GM18526 (cell line): ENCODE measurements around the gene STOX2.

Experiments used
- POLR2A ChIP-seq: IDR thresholded peaks from 3 replicates; pipeline ENCODE4 v1.6.1; 2011; ENCODE audit not compliant: insufficient read length; ENCODE audit errors: extremely low read depth

Gene STOX2, protein sequence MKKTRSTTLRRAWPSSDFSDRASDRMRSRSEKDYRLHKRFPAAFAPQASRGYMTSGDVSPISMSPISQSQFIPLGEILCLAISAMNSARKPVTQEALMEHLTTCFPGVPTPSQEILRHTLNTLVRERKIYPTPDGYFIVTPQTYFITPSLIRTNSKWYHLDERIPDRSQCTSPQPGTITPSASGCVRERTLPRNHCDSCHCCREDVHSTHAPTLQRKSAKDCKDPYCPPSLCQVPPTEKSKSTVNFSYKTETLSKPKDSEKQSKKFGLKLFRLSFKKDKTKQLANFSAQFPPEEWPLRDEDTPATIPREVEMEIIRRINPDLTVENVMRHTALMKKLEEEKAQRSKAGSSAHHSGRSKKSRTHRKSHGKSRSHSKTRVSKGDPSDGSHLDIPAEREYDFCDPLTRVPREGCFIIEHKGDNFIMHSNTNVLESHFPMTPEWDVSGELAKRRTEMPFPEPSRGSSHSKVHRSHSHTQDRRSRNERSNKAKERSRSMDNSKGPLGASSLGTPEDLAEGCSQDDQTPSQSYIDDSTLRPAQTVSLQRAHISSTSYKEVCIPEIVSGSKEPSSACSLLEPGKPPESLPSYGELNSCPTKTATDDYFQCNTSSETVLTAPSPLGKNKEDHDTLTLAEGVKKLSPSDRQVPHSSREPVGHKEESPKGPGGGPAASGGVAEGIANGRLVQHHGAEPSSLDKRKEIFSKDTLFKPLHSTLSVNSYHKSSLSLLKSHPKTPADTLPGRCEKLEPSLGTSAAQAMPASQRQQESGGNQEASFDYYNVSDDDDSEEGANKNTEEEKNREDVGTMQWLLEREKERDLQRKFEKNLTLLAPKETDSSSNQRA (N-terminal part only)

DNA sequence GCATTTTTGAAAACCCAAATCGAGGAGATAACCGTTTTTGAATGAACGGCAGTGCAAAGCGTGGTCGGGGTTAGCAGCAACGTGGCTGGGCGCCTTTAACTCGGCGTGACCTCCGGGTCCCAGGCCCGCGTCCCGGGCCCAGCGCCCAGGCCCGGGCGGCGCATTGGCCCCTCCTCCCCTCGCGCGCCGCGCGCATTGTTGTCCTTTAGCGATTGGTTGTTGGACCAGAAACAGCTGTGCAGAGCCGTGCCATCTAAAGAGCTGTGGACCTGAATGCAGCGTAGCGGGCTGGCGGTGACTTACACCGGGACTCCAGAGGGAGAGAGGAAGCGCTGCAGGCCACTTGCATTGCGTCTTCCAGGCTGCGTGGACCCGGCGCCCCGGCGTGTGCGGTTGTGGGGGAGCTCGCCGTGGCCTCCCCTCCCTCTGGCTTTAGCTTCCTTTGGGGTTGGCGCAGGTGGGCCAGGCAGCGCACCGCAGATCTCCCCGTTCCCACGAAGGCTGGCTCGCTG lies at the start of gene STOX2:
Gene STOX2, plus strand, starts transcription at position 227 of the 512 bp plus-strand sequence. CDS start 1,484 bp downstream, outside the sequence.
- TF ChIP-seq POLR2A: no peak

DNA sequence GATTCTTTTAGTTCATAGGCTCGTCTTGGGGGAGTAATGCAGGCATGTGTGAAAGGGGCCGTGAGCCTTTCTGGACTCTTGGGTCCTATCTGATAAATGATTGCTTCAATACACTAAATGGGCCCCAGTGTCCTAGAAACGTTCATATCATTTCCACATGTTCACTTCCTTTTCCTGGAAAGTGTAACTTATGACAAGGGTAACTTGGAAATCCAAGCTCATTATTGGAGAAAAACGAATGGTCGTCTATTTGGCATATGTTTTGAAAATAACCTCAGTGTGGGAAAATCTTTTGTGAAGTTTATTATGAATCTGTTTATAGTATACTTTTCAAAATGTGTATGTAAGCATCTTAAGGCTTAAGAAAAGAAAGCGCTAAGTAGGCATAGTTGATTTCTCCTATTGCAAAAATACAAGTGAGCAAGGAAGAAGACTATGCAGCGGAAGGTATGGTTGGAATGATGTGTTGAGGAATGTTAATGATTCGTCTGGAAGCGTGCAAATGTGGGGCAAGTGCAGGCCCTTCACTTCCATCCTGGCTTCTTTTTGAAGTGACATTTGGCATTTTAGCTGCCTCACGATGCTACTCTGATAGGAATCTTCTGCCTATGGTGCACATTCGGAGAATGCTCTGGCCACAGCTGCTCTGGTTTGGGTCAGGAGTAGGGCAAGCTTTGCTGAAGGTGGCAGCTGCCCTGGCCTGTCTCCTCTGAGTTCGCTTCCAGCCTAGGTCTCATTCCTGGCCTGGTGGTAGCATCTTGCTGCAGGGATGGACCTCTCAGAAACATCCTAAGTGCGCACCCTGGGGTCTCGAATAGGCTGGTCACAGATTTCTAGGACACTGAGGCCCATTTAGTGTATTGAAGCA lies 49.5 kb upstream of the STOX2 start:
- TF ChIP-seq POLR2A: no peak

DNA sequence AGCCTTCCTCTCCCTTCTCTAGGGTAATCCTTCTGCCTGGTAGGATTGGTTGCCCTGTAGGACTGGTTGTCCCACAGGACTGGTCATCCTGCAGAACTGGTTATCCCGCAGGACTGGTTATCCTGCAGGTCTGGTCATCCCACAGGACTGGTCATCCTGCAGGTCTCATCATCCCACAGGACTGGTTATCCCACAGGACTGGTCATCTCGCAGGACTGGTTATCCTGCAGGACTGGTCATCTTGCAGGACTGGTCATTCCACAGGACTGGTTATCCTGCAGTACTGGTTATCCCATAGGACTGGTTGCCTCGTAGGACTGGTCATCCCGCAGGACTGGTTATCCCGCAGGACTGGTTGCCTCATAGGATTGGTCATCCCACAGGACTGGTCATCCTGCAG lies 48.1 kb upstream of the STOX2 start:
- TF ChIP-seq POLR2A: no peak

DNA sequence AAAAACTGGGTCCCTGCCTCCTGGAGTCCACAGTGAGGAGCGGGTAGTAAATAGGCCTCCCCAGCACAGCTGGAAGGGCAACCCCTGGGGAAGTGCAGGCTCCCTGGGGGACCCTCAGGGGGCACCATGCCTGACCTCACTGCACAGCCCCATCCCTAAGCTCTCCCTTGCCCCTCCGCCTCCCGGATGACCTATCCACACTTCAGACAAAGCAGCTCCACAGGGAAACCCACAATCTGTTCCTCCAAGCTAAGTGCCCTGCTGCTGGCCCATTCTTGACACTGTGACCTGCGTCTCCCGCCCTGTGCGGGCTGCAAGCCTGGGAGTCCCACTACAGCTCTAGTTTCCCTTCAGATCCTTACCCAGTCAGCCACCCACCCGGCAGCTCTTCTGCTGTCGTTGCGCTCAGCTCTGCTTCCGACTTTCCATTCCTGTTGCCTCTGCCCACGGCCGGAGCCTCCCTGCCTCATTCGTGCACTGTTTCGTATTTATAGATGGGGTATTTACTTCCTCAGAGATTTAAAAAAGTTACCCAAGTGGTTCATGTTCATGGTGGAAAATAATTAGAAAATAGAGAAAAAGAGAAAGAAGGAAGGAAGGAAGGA lies 47.0 kb upstream of the STOX2 start:
- TF ChIP-seq POLR2A: no peak

DNA sequence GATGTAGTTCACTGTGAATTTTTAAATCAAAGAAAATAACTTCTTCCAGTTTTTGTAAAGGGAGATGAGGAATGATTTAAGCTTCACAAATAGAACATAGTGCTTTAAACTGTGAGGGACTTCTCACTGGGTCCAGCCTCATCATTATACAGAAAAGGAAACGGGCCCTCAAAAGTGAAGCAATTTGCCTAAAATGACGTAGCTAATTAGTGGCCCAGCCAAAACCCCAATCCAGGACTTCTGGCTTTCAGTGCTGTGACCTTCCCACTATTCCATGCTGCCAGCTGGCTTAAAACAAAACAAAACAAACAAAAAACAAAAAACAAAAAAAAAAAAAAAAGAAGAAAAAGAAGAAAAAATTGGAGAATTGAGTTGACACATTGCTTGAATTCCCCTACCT lies 45.0 kb upstream of the STOX2 start:
- TF ChIP-seq POLR2A: no peak

DNA sequence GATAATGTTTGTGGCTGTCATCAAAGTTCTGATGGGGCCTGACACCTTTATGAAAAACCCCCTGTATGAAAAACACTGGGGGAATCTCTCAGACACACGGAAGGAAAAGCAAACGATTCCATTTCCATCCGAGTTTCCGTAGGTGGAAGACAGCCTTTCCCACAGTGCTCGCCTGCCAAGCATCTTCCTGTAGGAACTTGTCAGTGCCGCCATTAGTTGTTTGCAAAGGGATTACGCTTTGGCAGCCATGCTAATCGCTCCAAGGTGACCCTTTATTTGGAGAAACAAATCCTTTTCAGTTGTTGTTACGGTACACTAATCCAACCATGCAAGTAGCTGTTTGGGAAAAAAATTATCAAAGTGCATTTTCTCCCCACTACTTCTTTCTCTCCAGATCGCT lies 44.4 kb upstream of the STOX2 start:
- no peak for TF ChIP-seq POLR2A

DNA sequence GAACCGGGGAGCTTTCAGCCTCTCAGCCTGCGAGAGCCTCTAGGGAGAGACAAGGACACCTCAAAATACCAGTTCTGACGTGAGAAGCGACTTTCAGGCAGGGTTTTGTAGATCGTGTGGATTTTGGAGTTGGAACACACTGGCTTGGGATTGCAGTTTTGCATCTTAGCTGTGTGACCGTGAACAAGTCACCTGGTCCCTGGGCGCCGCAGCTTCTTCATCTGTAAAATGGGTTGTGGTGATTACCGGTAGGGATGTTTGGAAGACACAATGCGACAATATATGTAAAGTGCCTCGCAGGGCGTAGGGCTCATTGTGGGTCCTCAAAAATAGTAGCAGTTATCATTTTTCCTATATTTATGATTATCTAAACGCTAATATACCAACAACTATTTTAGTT lies 43.7 kb upstream of the STOX2 start:
- TF ChIP-seq POLR2A: no peak

DNA sequence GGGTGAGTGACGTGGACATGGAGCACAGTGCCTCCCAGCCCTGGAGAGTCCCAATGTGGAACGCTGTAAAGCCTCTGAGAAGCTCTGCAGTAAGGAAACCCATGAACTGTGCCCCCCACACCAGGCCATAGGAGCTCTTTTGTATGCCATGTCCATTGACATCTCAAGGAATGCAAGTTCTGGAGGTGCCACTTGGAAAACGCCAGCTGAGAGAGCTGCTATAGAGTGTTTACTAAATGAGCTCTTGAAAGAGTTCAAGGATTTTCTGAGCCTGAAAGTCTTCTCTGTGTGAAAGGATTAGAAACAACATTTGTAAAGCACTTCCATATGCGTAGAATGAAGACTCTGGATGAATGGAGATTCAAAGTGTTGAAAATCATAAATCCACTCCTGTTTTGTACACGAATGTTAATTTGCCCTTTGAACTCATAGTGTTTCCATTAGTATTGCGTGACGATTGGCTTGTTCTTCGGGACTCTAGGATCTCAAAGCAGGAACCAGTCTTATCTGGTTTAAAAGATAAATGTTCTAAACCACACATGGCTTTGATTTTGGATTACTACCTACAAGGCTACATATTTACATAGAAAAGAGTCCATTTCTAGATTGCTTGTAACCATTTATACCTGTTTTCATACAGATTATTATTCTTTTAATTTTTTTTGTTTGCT lies 41.8 kb upstream of the STOX2 start:
- TF ChIP-seq POLR2A: no peak

DNA sequence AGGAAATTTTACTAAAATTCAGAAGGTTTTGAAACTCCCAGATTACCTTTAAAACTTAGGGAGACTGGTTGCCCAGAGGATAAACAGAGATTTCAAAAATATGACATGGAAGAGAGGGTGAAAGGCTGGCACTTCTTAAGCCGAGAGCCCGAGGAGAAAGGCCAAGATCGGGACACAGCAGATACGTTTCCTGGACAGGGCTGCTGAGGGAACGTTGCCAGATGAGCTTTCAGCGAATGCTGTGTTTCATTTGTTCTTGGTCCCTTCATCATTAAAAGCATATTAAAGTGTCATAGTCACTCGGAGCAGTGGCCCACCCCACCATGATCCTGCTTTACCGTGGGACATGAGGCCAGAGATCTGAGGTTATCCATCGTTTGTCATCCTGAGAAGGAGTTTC lies 37.9 kb upstream of the STOX2 start:
- no peak for TF ChIP-seq POLR2A

DNA sequence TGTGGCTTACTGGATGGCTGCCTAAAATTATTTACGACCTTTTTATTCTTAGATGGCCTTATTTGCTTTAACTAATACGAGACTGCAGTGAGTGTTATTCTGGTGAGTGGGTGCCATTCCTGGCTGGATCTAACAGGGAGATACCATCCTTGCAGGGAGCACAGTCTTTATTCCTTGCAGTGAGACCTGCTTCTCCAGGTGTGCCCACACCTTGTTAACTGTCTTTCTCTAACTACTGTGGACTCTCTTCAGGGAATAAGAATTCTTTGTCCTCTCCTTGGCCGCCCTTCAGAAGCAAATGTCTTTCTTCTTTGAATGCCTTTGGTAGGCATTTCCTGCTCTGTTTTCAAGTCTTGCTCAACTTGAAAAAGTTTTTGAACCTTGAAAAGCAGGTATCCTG lies 34.1 kb upstream of the STOX2 start:
- no peak for TF ChIP-seq POLR2A

DNA sequence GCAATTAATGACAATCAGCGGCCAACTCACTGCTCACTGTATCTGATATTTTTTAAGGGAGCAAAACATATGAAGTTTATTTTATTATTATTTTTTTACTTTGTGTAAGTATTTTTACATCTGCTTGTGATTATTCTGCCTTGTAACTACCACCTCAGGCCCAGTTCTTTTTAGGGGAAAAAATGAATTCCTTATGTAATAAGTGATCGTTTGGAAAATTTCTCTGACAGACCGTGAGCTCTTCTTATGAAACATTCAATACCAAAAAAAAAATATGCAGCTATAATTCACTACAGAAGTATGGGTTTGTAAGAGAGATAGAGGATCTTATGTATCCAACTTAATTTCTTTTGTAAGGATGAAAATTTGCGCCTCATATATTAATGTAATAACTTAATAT lies 33.5 kb upstream of the STOX2 start:
- TF ChIP-seq POLR2A: no peak

DNA sequence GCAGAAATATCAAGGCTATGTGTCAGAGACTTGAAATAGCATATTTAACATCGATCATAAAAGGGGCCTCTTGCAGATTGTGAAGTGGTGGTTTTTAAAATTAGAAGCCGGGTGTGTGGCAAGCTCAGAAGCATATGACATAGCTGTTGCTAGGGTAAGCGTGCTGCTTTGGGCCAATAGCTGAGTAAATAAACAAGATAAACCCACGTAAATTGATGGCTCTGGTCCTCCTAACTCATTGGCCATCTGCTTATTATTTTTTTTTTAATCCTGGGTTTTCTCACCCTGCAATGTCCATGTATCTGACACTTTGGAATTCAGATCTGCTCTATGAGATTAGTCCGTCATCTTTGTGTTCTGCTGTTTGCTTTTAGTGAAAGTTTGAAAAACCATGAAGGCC lies 32.6 kb upstream of the STOX2 start:
- no peak for TF ChIP-seq POLR2A

DNA sequence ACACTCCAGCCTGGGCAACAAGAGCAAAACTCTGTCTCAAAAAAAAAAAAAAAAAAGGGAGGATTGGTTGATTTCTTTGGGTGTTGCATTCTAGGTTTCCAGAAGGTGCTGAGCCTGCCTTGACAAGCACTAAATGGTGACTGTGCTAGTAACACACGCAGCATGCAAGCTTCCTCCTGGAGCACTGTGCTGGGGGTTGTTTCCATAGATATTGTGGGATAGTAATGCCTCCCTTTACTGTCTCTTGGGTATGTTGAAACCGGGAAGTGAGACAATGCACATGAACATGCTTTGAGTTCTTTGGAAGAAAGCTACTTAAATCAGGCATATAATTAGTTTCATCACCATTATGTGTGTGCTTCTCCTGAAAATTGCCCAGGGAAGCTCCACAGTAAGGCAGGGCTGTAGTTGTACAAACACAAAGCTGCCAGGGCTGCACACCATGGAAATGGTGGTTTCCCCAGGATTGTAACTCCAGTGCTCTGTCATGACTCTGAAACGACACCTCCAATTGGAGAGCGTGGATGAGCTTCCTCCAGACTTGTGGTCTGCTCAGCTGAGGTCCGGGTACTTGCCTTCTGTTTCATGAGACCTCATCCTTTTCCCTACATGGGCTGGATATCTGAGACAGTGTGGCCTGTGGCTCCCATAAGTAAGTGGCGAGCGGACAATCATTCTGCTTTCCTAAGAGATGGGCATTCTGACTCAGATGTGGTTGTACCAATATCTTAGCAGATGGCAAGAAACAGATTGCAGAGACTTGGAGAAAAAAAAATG lies 31.5 kb upstream of the STOX2 start:
- TF ChIP-seq POLR2A: no peak

DNA sequence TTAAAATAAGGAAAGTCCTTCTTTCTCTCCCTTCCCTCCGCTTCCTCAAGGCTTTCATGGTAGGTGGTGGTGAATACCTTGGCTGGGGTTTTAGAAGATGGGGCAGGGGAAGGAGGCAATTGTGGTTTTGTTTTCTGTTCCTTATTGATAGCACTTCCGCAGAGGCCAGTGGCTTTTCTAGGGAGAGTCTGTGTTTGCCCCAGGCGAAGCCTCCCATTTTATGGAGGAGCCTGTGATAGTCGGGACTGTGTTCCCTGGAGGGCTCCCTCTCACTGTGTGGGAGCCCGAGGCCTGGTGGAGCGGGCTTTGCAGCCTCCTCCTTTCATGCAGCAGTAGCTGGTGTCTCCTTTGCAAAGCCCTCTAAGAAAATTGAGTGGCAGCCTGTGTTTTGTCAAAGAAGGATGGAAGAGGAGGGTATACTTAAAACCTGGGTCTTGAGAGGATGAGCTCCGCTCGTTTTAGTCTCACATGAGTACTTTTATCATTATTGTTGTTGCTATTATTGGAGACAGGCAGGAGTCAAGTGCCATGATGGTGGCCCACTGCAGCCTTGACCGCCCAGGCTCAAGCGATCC lies 29.8 kb upstream of the STOX2 start:
- TF ChIP-seq POLR2A: no peak
